GM12873 (cell line): ENCODE measurements around the gene C12orf42.

Experiments used
- TF ChIP-seq, protein P1 (sequence below): IDR thresholded peaks from 2 replicates; pipeline ENCODE4 v1.5.1; 2012; ENCODE audit warnings: low read depth, mild to moderate bottlenecking, moderate library complexity, low read length, control low read depth; ENCODE audit not compliant: insufficient read depth; ENCODE audit errors: missing control alignments

C12orf42 gene

DNA sequence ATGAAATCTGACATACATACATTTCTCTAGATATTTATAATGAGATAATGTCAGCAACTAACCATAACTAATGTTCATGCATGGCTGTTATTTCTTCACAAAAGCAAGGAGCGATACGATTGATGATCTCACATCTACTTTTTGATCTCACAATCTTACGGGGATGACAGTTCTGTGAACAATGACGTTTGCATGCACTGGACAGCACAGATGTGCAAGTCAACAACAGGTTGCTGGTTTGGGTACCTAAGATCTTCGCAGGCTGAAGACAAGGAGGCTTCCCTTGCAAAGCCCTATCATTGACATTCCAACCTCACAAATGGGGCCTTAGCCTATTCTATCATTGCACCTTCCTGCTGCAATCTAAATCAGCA lies 53.6 kb downstream of the C12orf42 start:
- TF ChIP-seq, protein P1, sequence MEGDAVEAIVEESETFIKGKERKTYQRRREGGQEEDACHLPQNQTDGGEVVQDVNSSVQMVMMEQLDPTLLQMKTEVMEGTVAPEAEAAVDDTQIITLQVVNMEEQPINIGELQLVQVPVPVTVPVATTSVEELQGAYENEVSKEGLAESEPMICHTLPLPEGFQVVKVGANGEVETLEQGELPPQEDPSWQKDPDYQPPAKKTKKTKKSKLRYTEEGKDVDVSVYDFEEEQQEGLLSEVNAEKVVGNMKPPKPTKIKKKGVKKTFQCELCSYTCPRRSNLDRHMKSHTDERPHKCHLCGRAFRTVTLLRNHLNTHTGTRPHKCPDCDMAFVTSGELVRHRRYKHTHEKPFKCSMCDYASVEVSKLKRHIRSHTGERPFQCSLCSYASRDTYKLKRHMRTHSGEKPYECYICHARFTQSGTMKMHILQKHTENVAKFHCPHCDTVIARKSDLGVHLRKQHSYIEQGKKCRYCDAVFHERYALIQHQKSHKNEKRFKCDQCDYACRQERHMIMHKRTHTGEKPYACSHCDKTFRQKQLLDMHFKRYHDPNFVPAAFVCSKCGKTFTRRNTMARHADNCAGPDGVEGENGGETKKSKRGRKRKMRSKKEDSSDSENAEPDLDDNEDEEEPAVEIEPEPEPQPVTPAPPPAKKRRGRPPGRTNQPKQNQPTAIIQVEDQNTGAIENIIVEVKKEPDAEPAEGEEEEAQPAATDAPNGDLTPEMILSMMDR: no peak

DNA sequence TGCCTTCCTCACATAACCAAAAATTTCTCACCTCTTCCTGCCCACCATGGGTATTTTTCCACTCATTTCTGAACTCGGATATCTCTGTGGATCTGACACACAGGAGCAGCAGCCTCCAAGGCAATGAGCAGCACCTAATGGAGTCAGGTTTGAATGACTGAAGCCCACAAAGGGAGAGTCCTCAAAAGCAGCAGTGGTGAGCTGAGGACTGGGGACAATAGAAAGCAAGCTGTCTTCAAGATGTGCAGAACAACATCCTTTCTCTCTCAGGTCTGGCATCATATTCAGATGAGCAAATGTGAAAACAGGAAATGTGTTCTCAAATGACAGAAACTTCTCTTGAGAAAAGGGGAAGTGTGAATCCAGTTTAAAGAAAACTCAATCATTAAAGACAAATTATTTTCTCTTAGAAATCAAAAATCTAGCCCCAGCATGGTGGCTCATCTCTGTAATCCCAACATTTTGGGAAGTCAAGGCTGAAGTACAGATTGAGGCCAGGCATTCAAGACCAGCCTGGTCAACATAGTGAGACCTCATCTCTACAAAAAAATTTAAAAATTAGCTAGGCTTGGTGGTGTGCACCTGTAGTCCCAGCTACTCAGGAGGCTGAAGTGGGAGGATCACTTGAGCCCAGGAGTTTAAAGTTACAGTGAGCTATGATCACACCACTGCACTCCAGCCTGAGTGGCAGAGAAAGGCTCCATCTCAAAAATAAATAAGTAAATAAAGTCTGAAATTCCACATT lies 54.2 kb downstream of the C12orf42 start:
- TF ChIP-seq, protein P1: no peak

DNA sequence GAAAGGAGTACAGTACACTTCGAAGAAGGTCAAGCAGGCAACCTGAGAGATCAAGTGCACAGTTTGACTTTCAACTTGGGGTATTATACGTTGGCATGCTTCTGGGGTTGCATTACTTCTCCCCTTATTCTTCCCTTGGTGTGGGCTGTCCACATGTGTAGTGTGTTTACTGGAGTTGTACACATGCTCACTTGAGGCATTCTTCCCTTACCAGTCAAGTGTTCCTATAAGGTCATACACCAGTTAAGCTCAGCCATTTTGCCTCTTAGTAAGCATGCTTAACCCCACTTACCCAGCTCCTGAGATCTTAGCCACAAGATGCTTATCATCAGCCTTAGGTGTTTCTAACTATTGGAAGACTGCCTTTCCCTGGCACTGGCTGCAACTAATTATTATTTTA lies 63.8 kb downstream of the C12orf42 start:
- TF ChIP-seq, protein P1: no peak

DNA sequence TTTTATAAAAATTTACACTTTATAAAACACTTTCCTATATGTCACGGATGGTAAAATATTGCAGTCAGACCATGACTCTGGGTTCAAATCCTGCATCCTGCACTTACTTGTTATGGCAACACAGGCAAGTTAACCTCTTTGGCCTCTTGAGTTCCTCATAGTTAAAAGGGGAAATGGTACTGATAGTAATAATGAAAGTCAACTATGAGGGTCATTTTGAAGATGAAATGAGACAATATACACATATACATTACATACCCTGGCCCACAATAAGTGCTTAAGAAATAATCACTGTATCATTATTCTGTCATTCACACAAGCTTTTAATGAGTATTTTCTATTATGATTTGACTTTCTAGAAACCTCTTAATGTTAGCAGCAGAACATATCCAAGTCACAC lies 64.4 kb downstream of the C12orf42 start:
- TF ChIP-seq, protein P1: no peak

DNA sequence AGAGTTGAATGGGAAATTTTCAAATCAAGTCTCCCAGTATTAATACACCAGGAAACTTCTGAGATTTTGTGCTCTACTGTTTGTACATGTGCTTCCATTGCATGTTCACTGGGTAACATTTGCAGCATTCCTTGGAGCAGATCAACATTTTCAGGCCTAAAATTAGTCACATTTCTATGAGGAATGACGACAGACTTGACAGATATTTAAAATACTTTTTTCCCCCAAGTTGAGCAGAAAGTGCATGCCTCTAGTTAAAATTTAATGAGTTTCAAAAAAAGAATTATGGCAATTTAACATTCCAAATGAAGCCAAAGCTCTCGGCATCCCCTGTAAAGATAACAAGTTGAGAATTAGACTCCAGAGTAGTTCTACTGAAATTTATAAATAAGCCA lies 72.3 kb downstream of the C12orf42 start:
- TF ChIP-seq, protein P1: no peak

DNA sequence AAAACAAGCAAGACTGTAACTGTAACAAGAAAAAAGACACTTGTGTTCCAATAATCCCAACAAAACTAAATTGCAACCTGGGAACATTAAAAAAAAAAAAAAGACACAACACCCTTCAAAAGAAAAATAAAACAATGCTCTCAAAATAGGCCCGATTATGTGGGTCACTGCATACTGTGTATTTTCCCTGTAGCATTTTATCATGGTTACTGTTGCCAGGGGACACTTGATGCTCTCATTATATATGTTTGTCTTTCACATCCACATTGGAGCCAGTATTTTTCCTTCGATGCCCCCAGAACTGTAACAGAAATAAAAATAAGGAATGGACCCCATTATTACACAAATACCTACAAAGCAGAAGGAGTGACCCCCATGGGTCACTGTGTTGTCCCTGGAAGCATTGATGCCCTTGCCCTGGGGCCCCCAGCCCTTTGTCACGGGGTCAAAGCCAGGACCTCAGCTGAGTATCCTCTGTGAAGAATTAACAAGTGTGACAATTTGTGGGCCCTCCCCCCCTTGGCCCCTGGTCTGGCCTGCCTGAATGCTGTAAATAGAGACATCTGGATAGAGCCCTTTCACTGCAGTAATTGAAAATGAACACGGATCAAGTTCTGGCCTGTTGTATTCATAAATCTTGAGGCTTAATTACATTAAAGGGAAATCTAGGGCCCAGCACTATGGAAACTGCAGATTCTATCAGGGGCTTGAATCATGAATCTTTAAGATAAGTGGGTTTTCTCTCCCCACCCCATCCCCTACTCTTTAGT lies 72.8 kb downstream of the C12orf42 start:
- TF ChIP-seq, protein P1: no peak

DNA sequence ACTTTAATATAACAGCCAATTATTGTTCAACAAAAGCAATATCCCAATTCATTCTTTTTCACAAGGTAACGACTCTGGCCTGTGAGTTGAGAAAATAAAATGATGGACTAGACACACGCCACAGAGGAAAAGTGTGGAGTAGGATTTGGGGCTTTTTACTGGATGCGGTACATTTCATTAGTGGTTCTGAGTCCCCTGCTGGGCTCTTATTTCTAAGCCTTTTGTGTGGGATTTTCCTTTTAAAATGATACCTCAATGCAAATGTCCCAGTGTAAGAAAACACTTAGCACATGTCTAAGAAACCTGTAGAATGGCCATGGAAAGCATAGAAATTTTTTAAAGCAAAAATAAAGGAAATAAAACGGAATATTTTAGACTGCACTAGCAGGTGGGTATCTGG lies 73.4 kb downstream of the C12orf42 start:
- TF ChIP-seq, protein P1: no peak
